ENCODE results near the gene SLC8A2.
"Not testable (repeated sequence)": the region's sequence is repeated elsewhere in the genome, so short reads cannot be mapped to it uniquely, and the experiment has no call there.

Gene SLC8A2

GRCh38 chr19:47411696-47412095 lies 60.0 kb downstream of the SLC8A2 start:
- not testable (repeated sequence) for DNase-seq (ENCODE audit: low spot score)

DNA sequence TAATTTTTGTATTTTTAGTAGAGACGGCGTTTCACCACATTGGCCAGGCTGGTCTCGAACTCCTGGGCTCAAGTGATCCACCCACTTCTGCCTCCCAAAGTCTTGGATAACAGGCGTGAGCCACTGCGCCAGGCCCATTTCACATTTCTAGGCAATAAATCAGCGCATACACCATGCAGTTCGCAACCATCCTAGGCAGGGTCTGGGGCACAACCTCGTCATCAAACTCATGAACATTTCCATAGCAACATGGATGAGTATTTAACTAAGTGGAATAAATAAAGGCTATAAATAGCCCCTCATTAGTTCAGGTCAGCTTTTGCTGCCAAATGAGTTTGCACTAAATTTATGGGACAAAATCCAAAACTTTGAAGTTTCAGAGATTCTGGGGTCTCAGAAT lies 60.6 kb downstream of the SLC8A2 start:
- no peak for DNase-seq (ENCODE audit: low spot score)

GRCh38 chr19:47408156-47408938 lies 63.3 kb downstream of the SLC8A2 start:
- no peak for DNase-seq (ENCODE audit: low spot score)

DNA sequence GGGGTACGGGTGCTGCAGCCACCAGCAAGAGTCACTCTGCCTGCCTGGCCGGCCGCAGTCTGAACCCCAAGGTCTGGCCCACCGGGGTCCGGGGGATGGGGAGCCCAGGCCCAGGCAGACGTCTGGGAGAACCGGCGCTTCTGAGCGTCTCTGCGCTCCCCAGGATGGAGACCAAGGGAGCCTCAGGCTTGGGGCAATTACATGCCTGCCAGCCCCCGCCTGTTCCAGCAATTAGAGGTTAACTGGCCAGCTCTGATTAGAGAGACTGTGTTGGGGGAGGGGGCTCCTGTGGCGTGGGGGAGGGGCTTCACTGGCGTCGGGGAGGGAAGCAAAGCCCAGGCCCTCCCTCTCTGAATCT lies 64.3 kb downstream of the SLC8A2 start:
- no peak for DNase-seq (ENCODE audit: low spot score)

DNA sequence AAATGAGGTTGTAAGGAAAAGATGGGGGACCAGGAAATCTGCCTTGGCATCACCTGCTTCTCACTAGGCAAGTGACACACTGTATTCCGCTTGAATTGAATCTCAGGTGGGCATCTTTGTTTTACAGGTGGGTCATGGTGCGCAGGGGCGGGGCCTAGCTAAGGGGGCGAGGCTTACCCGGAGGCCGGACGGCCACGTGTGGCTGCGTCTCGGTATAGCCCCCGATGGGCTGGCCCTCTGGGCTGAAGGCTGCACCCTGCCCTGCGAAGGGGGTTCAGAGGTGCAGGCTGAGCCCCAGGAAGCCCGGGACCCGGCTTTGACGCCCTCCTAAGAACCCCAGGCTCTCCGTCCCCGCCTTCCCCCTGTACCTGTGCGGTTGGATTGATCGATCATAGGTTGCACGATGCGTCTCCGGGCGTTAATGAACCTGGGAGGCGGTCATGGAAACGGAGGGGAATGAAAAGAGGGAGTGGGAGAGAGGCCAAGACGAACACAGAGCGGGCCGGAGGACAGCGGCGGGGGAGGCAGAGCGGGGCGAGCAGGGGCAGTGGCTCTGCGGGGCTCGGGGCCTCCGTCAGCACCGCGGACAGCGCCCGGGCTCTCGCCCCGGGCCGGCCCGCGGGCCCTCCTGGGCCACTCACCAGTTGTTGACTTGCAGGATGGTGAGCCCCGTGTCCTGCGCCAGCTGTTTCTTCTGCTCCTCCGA lies 64.8 kb downstream of the SLC8A2 start:
- peak; percentile 79 for DNase-seq (ENCODE audit: low spot score)

- DNase-seq (ENCODE audit: low spot score), result no peak
Observed at GRCh38 chr19:47405854-47406417, 65.8 kb downstream of the SLC8A2 start.

DNA sequence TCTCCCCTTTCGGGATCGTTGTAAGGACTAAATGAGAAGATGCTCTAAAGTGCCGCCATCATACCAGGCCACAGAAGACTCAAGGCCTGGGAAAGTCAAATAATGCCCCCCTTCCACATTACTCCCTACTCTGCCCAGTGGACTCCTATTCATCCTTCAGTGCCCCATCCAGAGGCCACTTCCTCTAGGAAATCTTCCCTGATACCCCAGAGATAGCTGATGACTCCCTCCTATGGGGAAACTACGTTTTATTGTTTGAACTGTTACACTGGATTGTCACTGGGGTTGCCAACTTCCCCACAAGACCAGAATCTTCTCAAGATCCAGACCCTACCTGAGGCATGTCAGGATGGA lies 66.5 kb downstream of the SLC8A2 start:
- no peak for DNase-seq (ENCODE audit: low spot score)

GRCh38 chr19:47404334-47405196 lies 67.1 kb downstream of the SLC8A2 start:
- no peak for DNase-seq (ENCODE audit: low spot score)

DNA sequence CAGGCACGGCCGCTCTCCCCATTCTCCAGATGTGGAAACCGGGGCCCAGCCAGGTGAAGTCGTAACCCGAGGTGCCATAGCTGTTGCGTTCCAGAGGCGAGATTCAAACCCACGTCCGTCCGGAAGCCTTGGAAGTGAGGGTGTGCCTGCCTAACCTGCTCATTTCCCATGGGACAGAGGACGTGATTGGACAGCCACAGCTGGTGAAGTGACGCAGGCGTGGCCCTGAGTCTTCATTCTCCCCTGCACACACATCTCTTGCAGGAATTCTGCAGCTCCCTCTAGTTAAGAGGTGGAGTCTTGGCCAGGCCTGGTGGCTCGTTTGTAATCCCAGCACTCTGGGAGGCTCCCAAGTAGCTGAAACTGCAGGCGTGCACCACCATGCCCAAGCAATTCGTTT lies 69.2 kb downstream of the SLC8A2 start:
- no peak for DNase-seq (ENCODE audit: low spot score)

GRCh38 chr19:47398707-47399597 lies 72.7 kb downstream of the SLC8A2 start:
- DNase-seq (ENCODE audit: low spot score), result no peak

GRCh38 chr19:47391510-47392223 lies 80.0 kb downstream of the SLC8A2 start:
- peak; percentile 85 for DNase-seq (ENCODE audit: low spot score)

GRCh38 chr19:47390533-47391488 lies 80.9 kb downstream of the SLC8A2 start:
- no peak for DNase-seq (ENCODE audit: low spot score)

DNA sequence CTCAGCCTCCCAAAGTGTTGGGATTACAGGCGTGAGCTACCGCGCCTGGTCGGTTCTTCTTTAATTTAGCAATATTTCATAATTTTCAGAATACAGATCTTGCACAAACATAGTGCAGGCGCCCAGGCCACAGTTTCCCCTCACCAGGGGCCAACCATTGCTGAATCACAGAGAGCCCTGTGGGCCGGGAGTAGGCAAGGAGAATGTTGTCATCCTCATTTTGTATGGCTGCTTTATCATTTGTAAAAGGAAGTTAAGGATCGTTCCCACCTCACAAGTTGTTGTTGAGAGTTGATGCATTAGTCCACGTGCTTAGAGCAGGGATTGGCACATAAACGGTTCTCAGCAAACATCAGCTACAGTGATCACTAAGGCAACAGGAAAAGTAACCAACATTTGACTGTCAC lies 82.5 kb downstream of the SLC8A2 start:
- no peak for DNase-seq (ENCODE audit: low spot score)

- not testable (repeated sequence) for DNase-seq (ENCODE audit: low spot score)
Observed at GRCh38 chr19:47388721-47389120, 83.0 kb downstream of the SLC8A2 start.

DNA sequence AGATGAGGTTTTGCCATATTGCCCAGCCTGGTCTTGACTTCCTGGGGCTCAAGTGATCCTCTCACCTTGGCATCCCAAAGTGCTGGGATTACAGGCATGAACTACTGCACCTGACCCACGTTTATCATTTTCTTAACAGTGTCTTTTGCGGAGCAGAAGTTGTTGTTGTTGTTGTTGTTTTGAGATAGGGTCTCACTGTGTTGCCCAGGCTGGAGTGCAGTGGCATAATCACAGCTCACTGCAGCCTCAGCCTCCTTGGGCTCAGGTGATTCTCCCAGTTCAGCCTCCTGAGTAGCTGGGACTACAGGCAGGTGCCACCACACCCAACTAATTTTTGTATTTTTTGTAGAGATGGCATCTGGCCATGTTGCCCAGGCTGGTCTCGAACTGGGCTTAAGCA lies 84.1 kb downstream of the SLC8A2 start:
- DNase-seq (ENCODE audit: low spot score), result not testable (repeated sequence)

- DNase-seq (ENCODE audit: low spot score), result not testable (repeated sequence)
Observed at GRCh38 chr19:47386582-47386981, 85.1 kb downstream of the SLC8A2 start.

DNA sequence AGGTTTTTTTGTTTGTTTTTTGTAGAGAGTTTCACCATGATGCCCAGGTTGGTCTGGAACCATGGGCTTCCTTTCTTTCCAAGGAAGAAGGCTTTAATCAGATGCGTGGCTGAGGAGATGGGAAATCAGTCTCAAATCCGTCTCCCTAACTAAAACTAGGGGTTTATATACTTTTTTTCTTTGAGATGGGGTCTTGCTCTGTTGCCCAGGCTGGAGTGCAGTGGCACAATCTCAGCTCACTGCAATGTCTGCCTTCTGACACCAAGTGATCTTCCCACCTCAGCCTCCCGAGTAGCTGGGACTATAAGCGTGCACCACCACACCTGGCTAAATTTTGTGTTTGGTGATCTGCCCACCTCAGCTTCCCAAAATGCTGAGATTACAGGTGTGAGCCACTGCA lies 87.2 kb downstream of the SLC8A2 start:
- not testable (repeated sequence) for DNase-seq (ENCODE audit: low spot score)

- DNase-seq (ENCODE audit: low spot score), result not testable (repeated sequence)
Observed at GRCh38 chr19:47383890-47384289, 87.8 kb downstream of the SLC8A2 start.

DNA sequence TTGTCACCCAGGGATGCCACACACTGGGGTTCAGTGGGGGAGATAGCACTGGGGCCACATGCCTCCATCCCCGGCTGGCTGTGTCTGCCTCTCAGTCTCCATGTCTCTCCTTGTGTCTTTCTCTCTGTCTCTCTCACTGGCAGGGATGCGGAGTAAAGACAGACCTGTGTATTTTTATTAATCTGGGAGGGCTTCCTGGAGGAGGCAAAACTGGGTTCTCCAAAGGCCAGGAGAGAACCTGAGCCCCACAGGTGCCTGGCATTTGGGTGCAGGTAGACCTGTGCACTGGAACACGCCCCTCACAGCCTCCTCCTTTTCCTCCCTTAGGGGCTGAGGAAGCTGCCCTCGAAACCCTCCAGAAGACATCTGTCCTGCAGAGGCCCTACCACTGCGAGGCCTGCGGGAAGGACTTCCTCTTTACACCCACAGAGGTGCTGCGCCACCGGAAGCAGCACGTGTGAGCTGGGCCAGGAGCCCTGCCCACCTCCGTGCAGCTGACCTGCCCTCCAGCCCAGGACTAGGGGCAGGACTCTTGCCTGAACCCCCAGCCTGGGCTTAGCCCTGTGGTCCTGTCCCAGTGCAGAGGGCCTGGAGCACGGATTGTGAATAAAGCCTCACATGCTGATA lies 89.9 kb downstream of the SLC8A2 start:
- no peak for DNase-seq (ENCODE audit: low spot score)
